DND-41 (cell line): ENCODE data around the gene ETS2.

Experiments used
- ATAC-seq: fragments of 200-7000 bp; cut with Tn5 transposase; 3 replicates; pipeline ENCODE4 v1.9.1; 2021; ENCODE audit warnings: low read depth; ENCODE audit not compliant: insufficient read depth
- DNase-seq: peaks from one replicate; pipeline ENCODE4 v3.0.0-alpha.2; 2020
- H2AFZ ChIP-seq: 2 replicates; pipeline ENCODE4 v1.6.0; 2012; ENCODE audit warnings: low read depth, low read length
- H3K27ac ChIP-seq: 2 replicates; pipeline ENCODE4 v1.5.1; 2012; ENCODE audit warnings: low read length, inconsistent platforms
- H3K27me3 ChIP-seq: fragments of 200-600 bp; sonication (generic); 2 replicates; pipeline ENCODE4 v1.6.0; 2012; ENCODE audit warnings: low read length, mild to moderate bottlenecking, inconsistent platforms; ENCODE audit not compliant: insufficient read depth, poor library complexity
- H3K36me3 ChIP-seq: 2 replicates; pipeline ENCODE4 v1.5.1; 2012; ENCODE audit warnings: low read length, inconsistent platforms; ENCODE audit not compliant: insufficient read depth
- H3K4me1 ChIP-seq: 2 replicates; pipeline ENCODE4 v1.5.1; 2012; ENCODE audit warnings: mild to moderate bottlenecking, low read length; ENCODE audit not compliant: insufficient read depth
- H3K4me2 ChIP-seq: 2 replicates; pipeline ENCODE4 v1.6.0; 2012; ENCODE audit warnings: mild to moderate bottlenecking, moderate library complexity, low read length, inconsistent platforms; ENCODE audit not compliant: insufficient read depth
- H3K4me3 ChIP-seq, 2 experiments: fragments of 200-600 bp in 1 of 2; shearing (Covaris generic) in 1 of 2; 2 replicates each; pipeline ENCODE4 v1.5.1; 2012 to 2016; ENCODE audit warnings: inconsistent platforms in 2 of 2, low read length in 2 of 2, mild to moderate bottlenecking in 2 of 2, low read depth in 1 of 2, moderate library complexity in 1 of 2
- H3K79me2 ChIP-seq: 2 replicates; pipeline ENCODE4 v1.6.0; 2012; ENCODE audit warnings: low read length, inconsistent platforms; ENCODE audit not compliant: insufficient read depth
- H3K9ac ChIP-seq: 2 replicates; pipeline ENCODE4 v1.6.0; 2012; ENCODE audit warnings: low read depth, mild to moderate bottlenecking, inconsistent platforms, low read length, moderate library complexity
- H3K9me3 ChIP-seq: 2 replicates; pipeline ENCODE4 v1.5.1; 2012; ENCODE audit warnings: low read length, moderate library complexity, mild to moderate bottlenecking, inconsistent platforms; ENCODE audit not compliant: insufficient read depth, severe bottlenecking
- H4K20me1 ChIP-seq: 2 replicates; pipeline ENCODE4 v1.6.0; 2012; ENCODE audit warnings: low read length; ENCODE audit not compliant: insufficient read depth
- EZH2 ChIP-seq: IDR thresholded peaks from 3 replicates; pipeline ENCODE4 v1.6.1; 2012; ENCODE audit warnings: borderline replicate concordance, low read depth, mild to moderate bottlenecking, moderate library complexity, low read length, inconsistent platforms; ENCODE audit not compliant: severe bottlenecking
- TF ChIP-seq, protein P1 (sequence below): IDR thresholded peaks from 2 replicates; pipeline ENCODE4 v1.5.1; 2012; ENCODE audit warnings: borderline replicate concordance, low read length, moderate library complexity, mild to moderate bottlenecking; ENCODE audit not compliant: poor library complexity, severe bottlenecking; ENCODE audit errors: extremely low read depth

Gene ETS2

DNA sequence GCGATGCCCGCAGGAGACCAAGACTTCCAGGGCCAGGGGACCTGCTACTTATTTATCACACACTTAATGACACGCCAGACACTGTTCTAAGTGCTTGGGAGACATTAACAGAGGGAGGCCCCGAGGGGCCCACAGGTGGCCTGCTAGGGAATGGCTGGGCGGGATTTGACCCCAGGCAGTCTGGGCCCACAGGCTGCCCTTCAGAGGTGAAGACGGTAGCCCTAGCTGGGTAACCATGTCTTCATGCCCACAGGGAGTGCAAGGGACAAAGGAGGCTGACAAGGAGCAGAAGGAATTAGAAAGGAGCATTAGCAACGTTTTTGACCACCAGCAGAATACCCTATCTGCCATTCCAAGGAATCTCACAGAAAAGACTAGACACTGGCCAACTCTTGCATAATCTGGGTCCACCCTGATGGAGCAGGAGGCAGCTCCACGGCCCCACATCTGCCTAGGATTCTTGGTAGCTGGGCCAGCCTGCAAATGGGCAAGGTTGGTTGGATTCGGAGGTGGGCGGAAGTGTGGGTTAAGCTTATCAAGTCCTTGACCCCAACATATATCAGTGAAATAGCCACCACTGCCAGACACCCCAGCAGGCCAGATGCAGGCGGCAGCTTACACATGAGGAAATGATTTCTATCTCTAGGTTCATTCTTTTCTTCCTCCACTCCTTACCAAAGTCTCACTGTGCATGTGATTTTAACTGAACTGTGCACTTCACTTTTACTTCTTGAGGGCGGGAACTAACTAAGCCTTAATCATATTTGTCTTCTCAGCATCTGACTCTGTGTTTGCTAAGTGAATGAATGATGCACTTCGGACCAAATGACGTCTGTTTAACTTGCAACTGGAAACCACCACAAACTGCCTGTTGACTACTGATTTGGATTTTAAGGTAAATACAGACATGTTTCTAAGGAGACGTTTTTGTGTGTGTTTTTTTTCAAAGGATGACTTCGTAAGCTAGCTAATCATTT, 3.4 kb upstream of the ETS2 start:
- H3K4me3 ChIP-seq = no peak overlapping the region
- no peaks in the 10 kb centered on the region for H3K9me3 ChIP-seq
- no peak for ATAC-seq
- TF ChIP-seq, protein P1, sequence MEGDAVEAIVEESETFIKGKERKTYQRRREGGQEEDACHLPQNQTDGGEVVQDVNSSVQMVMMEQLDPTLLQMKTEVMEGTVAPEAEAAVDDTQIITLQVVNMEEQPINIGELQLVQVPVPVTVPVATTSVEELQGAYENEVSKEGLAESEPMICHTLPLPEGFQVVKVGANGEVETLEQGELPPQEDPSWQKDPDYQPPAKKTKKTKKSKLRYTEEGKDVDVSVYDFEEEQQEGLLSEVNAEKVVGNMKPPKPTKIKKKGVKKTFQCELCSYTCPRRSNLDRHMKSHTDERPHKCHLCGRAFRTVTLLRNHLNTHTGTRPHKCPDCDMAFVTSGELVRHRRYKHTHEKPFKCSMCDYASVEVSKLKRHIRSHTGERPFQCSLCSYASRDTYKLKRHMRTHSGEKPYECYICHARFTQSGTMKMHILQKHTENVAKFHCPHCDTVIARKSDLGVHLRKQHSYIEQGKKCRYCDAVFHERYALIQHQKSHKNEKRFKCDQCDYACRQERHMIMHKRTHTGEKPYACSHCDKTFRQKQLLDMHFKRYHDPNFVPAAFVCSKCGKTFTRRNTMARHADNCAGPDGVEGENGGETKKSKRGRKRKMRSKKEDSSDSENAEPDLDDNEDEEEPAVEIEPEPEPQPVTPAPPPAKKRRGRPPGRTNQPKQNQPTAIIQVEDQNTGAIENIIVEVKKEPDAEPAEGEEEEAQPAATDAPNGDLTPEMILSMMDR = no peak
- no peak for TF ChIP-seq EZH2
- peaks cover 16% of the 10 kb centered on the region for H3K4me1 ChIP-seq
- H3K27me3 ChIP-seq = no peaks in the 10 kb centered on the region
- no peak for DNase-seq
- peaks cover 29% of the 10 kb centered on the region for H3K79me2 ChIP-seq
- H3K27ac ChIP-seq = no peak overlapping the region
- peaks cover 4% of the 10 kb centered on the region for H3K36me3 ChIP-seq
- H2AFZ ChIP-seq = no peak overlapping the region
- H3K4me2 ChIP-seq = no peak overlapping the region
- H4K20me1 ChIP-seq = peaks cover 13% of the 10 kb centered on the region
- H3K9ac ChIP-seq = no peak overlapping the region

DNA sequence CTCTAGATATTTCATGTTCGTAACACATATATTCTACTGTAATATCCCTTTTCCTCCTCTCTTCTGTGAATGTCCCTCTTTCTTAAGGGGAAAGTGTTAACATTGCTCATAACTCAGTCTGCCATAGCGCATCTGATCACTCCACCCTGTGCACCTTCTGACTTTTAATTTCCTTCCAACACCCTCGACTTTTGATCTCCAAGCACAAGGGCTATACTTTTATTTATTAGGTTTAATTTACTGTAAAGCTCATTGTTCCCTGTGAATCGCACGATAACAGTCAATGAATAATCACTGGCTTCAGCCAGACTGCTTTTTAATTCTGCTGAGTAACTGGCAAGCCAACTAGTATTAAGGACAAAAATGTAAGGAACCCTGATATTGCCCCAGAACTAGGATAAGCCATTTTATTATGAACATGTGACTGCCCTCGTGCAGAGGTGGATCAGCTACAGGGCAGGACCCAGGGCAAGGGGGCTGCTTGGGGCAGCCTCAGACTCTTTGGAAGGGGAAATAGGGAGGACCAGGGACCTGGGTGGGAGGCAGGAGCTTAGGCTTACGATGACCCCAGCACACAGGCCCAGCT, 2.6 kb upstream of the ETS2 start:
- H3K4me2 ChIP-seq = no peak overlapping the region
- H3K9ac ChIP-seq = no peak overlapping the region
- no peaks in the 10 kb centered on the region for H3K9me3 ChIP-seq
- H4K20me1 ChIP-seq = peaks cover 21% of the 10 kb centered on the region
- H3K36me3 ChIP-seq = peaks cover 13% of the 10 kb centered on the region
- no peak overlapping the region for H3K4me3 ChIP-seq
- H3K27me3 ChIP-seq = no peaks in the 10 kb centered on the region
- DNase-seq (no peak), ATAC-seq (no peak)
- no peak overlapping the region for H3K27ac ChIP-seq
- TF ChIP-seq, protein P1 = no peak
- no peak for TF ChIP-seq EZH2
- peaks cover 24% of the 10 kb centered on the region for H3K4me1 ChIP-seq
- no peak overlapping the region for H2AFZ ChIP-seq
- peaks cover 37% of the 10 kb centered on the region for H3K79me2 ChIP-seq

DNA sequence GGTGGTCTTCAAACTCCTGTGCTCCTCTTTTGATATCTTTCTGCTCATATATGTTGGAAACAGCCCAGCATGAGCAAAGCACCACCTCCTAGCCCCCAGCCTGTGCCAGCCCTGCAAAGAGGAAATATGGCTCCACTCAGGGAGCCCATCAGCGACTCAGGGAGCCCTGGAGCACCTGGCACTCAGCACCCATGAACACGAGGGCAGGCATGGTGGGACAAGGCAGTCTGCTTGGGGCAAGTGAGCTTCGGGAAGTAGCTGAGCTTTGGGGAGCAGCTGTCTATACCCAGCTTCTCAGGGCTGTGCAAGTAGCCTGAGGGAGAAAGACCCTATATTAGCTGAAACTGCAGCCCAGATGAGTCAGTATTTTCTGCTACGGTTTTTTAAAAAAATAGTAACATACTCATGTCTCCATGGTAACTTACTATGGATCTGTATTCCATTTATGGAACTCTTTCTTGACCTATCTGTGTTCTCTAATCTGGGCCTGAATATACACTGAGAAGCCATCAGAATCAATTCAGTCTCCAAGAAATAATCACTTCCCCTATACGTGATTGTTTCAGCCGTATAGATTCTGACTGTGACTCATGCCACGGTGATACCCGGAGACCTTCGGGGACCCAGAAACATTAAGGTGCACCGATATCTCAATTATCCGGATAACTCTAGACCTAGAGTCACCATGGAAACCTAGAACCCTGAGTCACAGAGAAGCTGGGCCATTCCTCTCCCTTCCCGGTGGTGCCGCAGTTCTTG, 1.5 kb upstream of the ETS2 start:
- peaks cover 34% of the 10 kb centered on the region for H3K4me1 ChIP-seq
- H3K36me3 ChIP-seq = peaks cover 22% of the 10 kb centered on the region
- TF ChIP-seq, protein P1 = no peak
- no peak for TF ChIP-seq EZH2
- H3K4me3 ChIP-seq = peak overlapping the region in 1 of 2 experiments; percentile 62; a peak in 1 of 4 replicates
- no peak for DNase-seq
- H3K27me3 ChIP-seq = no peaks in the 10 kb centered on the region
- no peak for ATAC-seq
- peak overlapping the region; percentile 94; the same call in 1 of the 2 replicates for H3K27ac ChIP-seq
- peaks cover 31% of the 10 kb centered on the region for H4K20me1 ChIP-seq
- H3K4me2 ChIP-seq = peak overlapping the region; percentile 76
- peaks cover 47% of the 10 kb centered on the region for H3K79me2 ChIP-seq
- no peaks in the 10 kb centered on the region for H3K9me3 ChIP-seq
- H3K9ac ChIP-seq = peak overlapping the region; percentile 77; the same call in 1 of the 2 replicates
- no peak overlapping the region for H2AFZ ChIP-seq
